ENCODE measurements around the gene SORCS3. TPM values are rescaled to one million over a fixed set of nuclear protein-coding genes. Genes with fewer than 3 reads are reported as not detected.

The SORCS3 gene
- polyA plus RNA-seq, 1 donor (not counting 4 experiments of a cell fraction or from before 2014, with no cell fraction given): not detected

GRCh38 chr10:104835422-104835821, 194.3 kb downstream of the SORCS3 start:
- TF ChIP-seq EZH2 (IDR thresholded peaks at IDR 0.05; ENCODE audit: low read length) (no peak), CTCF (optimal IDR thresholded peaks at IDR 0.05 in 1 of 3, IDR thresholded peaks at IDR 0.05 in 1 of 3, conservative IDR thresholded peaks at IDR 0.05 in 1 of 3; ENCODE audit: extremely low read depth in 1 of 3, insufficient read depth in 2 of 3, low read length in 3 of 3) (no peak)
- H3K9me3 ChIP-seq (ENCODE audit: control insufficient read depth, low read depth, low read length): no peaks in the 10 kb centered on the region
- H3K4me2 ChIP-seq (ENCODE audit: control insufficient read depth, extremely low read depth, insufficient read depth, low read depth, low read length): no peak overlapping the region
- H3K9ac ChIP-seq (ENCODE audit: control insufficient read depth, extremely low read depth, insufficient read depth, low read length): no peak overlapping the region
- FAIRE-seq (no peak), DNase-seq (ENCODE audit: low read depth, low spot score) (no peak)
- H3K27me3 ChIP-seq (ENCODE audit: control insufficient read depth, extremely low read depth, insufficient read depth, low read length): no peaks in the 10 kb centered on the region
- no peak overlapping the region for H3K27ac ChIP-seq (ENCODE audit: control insufficient read depth, insufficient read depth, low read length)
- no peaks in the 10 kb centered on the region for H3K9me1 ChIP-seq (ENCODE audit: control insufficient read depth, extremely low read depth, insufficient read depth, low read length)
- no peak overlapping the region for H2AFZ ChIP-seq (ENCODE audit: control insufficient read depth, low read length)
- no peaks in the 10 kb centered on the region for H3K36me3 ChIP-seq (ENCODE audit: control insufficient read depth in 2 of 2, extremely low read depth in 1 of 2, insufficient read depth in 2 of 2, low read length in 2 of 2)
- no peaks in the 10 kb centered on the region for H4K20me1 ChIP-seq (ENCODE audit: control insufficient read depth, extremely low read depth, insufficient read depth, low read length)
- H3K79me2 ChIP-seq (ENCODE audit: control insufficient read depth, insufficient read depth, low read length): no peaks in the 10 kb centered on the region
- H3K4me1 ChIP-seq (ENCODE audit: control insufficient read depth, extremely low read depth, insufficient read depth, low read length): no peaks in the 10 kb centered on the region
- H3K4me3 ChIP-seq (ENCODE audit: control insufficient read depth in 2 of 3, extremely low read depth in 1 of 3, insufficient read depth in 2 of 3, low read depth in 1 of 3, low read length in 3 of 3): no peak overlapping the region
- dilution Hi-C loops (cut with MboI; ENCODE audit: extremely low pct_ligation_motif_present, low sequenced_read_pairs): no loop called here

- H4K20me1 ChIP-seq (ENCODE audit: control insufficient read depth, extremely low read depth, insufficient read depth, low read length): no peaks in the 10 kb centered on the region
- FAIRE-seq (no peak), DNase-seq (ENCODE audit: low read depth, low spot score) (no peak)
- H3K27me3 ChIP-seq (ENCODE audit: control insufficient read depth, extremely low read depth, insufficient read depth, low read length): no peaks in the 10 kb centered on the region
- H3K79me2 ChIP-seq (ENCODE audit: control insufficient read depth, insufficient read depth, low read length): no peaks in the 10 kb centered on the region
- H3K9me1 ChIP-seq (ENCODE audit: control insufficient read depth, extremely low read depth, insufficient read depth, low read length): no peaks in the 10 kb centered on the region
- H3K4me3 ChIP-seq (ENCODE audit: control insufficient read depth in 2 of 3, extremely low read depth in 1 of 3, insufficient read depth in 2 of 3, low read depth in 1 of 3, low read length in 3 of 3): no peak overlapping the region
- dilution Hi-C loops (cut with MboI; ENCODE audit: extremely low pct_ligation_motif_present, low sequenced_read_pairs): no loop called here
- no peaks in the 10 kb centered on the region for H3K36me3 ChIP-seq (ENCODE audit: control insufficient read depth in 2 of 2, extremely low read depth in 1 of 2, insufficient read depth in 2 of 2, low read length in 2 of 2)
- H3K9me3 ChIP-seq (ENCODE audit: control insufficient read depth, low read depth, low read length): no peaks in the 10 kb centered on the region
- H2AFZ ChIP-seq (ENCODE audit: control insufficient read depth, low read length): no peak overlapping the region
- H3K4me2 ChIP-seq (ENCODE audit: control insufficient read depth, extremely low read depth, insufficient read depth, low read depth, low read length): no peak overlapping the region
- no peak overlapping the region for H3K9ac ChIP-seq (ENCODE audit: control insufficient read depth, extremely low read depth, insufficient read depth, low read length)
- TF ChIP-seq EZH2 (IDR thresholded peaks at IDR 0.05; ENCODE audit: low read length) (no peak), CTCF (optimal IDR thresholded peaks at IDR 0.05 in 1 of 3, IDR thresholded peaks at IDR 0.05 in 1 of 3, conservative IDR thresholded peaks at IDR 0.05 in 1 of 3; ENCODE audit: extremely low read depth in 1 of 3, insufficient read depth in 2 of 3, low read length in 3 of 3) (no peak)
- H3K27ac ChIP-seq (ENCODE audit: control insufficient read depth, insufficient read depth, low read length): no peak overlapping the region
- no peaks in the 10 kb centered on the region for H3K4me1 ChIP-seq (ENCODE audit: control insufficient read depth, extremely low read depth, insufficient read depth, low read length)
Measured at GRCh38 chr10:104842704-104843103, 201.6 kb downstream of the SORCS3 start.
